Kasumi-1 (cell line): ENCODE results near the gene RBL2.
"Not testable (repeated sequence)": the region's sequence is repeated elsewhere in the genome, so short reads cannot be mapped to it uniquely, and the experiment has no call there.

Experiments used
- DNase-seq, 2 experiments: peaks; one replicate each; lab custom pipeline; 2025; lab: John Stamatoyannopoulos, UW

Gene RBL2

DNA sequence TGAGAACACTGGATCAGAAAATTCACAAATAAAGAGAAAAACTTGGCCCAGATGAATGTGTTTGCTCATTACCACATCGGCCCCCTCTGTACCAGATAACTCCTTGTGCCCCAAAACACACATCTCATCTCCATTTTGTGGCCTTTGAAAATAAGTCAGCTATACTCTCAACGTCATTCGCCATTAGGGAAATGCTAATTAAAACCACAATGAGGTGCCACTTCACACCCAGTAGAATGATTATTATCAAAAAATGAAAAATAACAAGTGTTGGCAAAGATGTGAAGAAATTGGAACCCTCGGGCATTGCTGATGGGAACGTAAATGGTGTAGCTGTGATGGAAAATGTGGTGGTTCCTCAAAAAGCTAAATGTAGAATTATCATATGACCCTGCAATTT, 103.4 kb downstream of the RBL2 start:
- DNase-seq = no peak

DNA sequence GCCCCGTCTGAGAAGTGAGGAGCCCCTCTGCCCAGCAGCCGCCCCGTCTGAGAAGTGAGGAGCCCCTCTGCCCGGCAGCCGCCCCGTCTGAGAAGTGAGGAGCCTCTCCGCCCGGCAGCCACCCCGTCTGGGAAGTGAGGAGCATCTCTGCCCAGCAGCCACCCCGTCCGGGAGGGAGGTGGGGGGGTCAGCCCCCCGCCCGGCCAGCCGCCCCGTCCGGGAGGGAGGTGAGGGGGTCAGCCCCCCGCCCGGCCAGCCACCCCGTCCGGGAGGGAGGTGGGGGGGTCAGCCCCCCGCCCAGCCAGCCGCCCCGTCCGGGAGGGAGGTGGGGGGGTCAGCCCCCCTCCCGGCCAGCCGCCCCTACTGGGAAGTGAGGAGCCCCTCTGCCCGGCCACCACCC, 105.1 kb downstream of the RBL2 start:
- DNase-seq = not testable (repeated sequence)

DNA sequence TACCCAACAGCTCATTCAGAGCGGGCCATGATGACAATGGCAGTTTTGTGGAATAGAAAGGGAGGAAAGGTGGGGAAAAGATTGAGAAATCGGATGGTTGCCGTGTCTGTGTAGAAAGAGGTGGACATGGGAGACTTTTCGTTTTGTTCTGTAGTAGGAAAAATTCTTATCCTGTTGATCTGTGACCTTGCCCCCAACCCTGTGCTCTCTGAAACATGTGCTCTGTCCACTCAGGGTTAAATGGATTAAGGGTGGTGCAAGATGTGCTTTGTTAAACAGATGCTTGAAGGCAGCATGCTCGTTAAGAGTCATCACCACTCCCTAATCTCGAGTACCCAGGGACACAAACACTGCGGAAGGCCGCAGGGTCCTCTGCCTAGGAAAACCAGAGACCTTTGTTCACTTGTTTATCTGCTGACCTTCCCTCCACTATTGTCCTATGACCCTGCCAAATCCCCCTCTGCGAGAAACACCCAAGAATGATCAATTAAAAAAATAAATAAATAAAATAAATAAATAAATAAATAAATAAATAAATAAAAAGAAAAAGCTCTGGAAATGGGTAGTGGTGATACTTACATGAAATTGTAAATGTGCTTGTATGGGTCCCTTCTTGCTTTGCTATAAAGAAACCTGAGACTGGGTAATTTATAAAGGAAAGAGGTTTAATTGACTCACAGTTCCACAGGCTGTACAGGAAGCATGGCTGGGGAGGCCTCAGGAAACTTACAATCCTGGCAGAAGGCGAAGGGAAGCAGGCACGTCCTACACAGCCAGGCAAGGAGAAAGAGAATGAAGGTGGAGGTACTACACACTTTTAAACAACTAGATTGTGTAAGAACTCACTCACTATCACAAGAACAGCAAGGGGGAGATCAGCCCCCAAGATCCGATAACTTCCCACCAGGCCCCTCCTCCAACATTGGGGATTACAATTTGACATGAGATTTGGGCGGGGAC, 105.8 kb downstream of the RBL2 start:
- DNase-seq = not testable (repeated sequence)
